PFSK-1 (cell line): ENCODE results near the gene MSI2.

ENCODE experiments used
- FOXP2 ChIP-seq: optimal IDR thresholded peaks from 2 replicates; pipeline ENCODE3; 2011; ENCODE audit warnings: borderline replicate concordance, control low read depth, inconsistent platforms; ENCODE audit not compliant: insufficient read depth; ENCODE audit errors: extremely low read length, extremely low read depth
- POLR2AphosphoS5 ChIP-seq: IDR thresholded peaks from 2 replicates; pipeline ENCODE4 v1.6.1; 2012; ENCODE audit warnings: low read depth, mild to moderate bottlenecking, control low read depth, low read length, moderate library complexity
- SIN3A ChIP-seq: IDR thresholded peaks from 2 replicates; pipeline ENCODE4 v1.6.1; 2012; ENCODE audit warnings: mild to moderate bottlenecking, low read length, moderate library complexity, borderline replicate concordance; ENCODE audit not compliant: insufficient read depth
- TAF1 ChIP-seq: IDR thresholded peaks from 2 replicates; pipeline ENCODE4 v1.6.1; 2012; ENCODE audit warnings: low read length, control low read depth, borderline replicate concordance; ENCODE audit not compliant: insufficient read depth
- TF ChIP-seq, protein P1 (sequence below), 2 experiments: IDR thresholded peaks; 2 replicates each; pipeline versions ENCODE4 v1.6.1 to v1.8.0; 2011 to 2012; ENCODE audit warnings: low read depth in 2 of 2, low read length in 2 of 2, control low read depth in 1 of 2, inconsistent platforms in 1 of 2, mild to moderate bottlenecking in 1 of 2, moderate library complexity in 1 of 2; ENCODE audit not compliant: insufficient read depth in 1 of 2

Gene MSI2

DNA sequence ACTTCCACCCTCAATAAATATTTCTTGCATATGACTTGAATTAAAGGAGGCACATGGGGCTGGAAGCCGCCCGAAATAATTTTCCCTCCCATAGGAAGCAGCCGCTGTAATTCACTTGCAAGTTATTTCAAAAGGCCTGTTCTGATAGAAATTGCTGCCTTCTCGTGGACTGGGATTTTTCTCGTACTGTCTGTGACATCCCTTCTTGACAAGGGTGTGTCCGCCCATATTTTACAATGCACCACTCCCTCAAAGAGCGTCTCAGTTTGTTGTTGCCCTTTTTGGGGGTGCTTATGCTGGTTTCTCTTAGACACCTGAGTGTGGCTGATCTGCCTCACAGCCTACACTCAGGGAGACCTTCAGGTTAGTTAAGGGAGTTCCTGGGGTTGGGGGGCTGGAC lies 160.0 kb downstream of the MSI2 start:
- no peak for TF ChIP-seq TAF1
- TF ChIP-seq, protein P1, sequence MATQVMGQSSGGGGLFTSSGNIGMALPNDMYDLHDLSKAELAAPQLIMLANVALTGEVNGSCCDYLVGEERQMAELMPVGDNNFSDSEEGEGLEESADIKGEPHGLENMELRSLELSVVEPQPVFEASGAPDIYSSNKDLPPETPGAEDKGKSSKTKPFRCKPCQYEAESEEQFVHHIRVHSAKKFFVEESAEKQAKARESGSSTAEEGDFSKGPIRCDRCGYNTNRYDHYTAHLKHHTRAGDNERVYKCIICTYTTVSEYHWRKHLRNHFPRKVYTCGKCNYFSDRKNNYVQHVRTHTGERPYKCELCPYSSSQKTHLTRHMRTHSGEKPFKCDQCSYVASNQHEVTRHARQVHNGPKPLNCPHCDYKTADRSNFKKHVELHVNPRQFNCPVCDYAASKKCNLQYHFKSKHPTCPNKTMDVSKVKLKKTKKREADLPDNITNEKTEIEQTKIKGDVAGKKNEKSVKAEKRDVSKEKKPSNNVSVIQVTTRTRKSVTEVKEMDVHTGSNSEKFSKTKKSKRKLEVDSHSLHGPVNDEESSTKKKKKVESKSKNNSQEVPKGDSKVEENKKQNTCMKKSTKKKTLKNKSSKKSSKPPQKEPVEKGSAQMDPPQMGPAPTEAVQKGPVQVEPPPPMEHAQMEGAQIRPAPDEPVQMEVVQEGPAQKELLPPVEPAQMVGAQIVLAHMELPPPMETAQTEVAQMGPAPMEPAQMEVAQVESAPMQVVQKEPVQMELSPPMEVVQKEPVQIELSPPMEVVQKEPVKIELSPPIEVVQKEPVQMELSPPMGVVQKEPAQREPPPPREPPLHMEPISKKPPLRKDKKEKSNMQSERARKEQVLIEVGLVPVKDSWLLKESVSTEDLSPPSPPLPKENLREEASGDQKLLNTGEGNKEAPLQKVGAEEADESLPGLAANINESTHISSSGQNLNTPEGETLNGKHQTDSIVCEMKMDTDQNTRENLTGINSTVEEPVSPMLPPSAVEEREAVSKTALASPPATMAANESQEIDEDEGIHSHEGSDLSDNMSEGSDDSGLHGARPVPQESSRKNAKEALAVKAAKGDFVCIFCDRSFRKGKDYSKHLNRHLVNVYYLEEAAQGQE (IDR thresholded peaks at IDR 0.05; ENCODE audit: insufficient read depth in 1 of 2, low read depth in 2 of 2, low read length in 2 of 2), result no peak
- TF ChIP-seq POLR2AphosphoS5, result no peak
- TF ChIP-seq FOXP2, result no peak
- no peak for TF ChIP-seq SIN3A

DNA sequence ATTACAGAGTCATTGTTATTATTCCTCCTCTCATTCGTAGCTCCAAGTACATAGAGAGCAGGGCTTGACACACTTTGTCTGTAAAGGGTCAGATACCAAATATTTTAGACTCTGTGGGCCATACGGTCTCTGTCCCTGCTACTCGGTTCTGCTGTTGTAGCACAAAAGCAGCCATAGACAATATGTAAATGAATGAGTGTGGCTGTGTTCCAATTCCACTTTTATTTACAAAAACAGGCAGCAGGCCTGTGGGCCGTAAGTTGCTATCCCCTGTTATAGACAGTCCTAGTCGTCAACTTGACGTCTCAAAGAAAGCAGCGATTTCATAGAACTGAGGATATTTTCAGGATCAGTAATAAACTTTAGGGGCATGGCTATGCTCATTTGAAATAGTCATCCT lies 161.6 kb downstream of the MSI2 start:
- TF ChIP-seq FOXP2 (no peak), TAF1 (no peak), SIN3A (no peak), POLR2AphosphoS5 (no peak)
- TF ChIP-seq, protein P1 (IDR thresholded peaks at IDR 0.05; ENCODE audit: insufficient read depth in 1 of 2, low read depth in 2 of 2, low read length in 2 of 2), result no peak

DNA sequence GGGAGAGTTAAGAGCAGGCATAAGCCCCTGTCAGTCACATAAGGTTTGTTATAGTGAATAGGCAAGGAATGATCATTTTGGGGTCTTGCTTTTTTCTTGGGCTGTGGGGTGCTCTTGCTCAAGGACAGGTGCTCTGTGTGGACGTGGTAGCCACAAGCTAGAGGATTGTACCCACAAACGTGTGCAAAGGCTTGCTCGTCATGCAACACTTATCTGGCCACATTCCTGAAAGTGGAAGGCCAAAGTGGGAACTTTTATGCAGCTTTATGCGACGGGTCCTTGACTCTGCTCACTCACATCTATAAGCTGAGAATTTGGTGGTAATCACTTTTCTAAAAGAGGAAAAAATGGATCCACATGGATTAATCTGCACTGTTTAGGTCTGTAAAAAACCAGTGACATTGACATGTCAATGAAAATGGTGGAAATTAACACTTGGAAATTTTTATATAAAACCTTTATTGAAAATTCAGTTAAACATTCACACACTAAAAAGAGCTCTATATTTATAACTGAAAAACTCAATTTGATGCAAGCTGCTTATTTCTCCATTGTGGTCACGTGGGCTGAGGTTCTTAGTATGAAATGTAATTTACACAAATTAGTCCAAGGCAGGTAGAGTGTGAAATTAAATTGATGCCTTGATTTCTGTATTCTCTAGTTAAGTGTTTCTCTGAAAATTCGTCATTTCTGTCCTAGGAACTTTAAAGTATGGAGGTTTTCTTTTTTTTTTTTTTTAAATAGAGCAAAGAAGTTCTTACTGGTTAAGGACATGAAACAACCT lies 162.3 kb downstream of the MSI2 start:
- TF ChIP-seq SIN3A, result no peak
- TF ChIP-seq, protein P1 (IDR thresholded peaks at IDR 0.05; ENCODE audit: insufficient read depth in 1 of 2, low read depth in 2 of 2, low read length in 2 of 2), result no peak
- no peak for TF ChIP-seq FOXP2
- TF ChIP-seq POLR2AphosphoS5, result no peak
- TF ChIP-seq TAF1, result no peak

- TF ChIP-seq, protein P1 (IDR thresholded peaks at IDR 0.05; ENCODE audit: insufficient read depth in 1 of 2, low read depth in 2 of 2, low read length in 2 of 2), result no peak
- TF ChIP-seq TAF1 (no peak), POLR2AphosphoS5 (no peak), FOXP2 (no peak), SIN3A (no peak)
Measured at GRCh38 chr17:57419940-57420550, 163.7 kb downstream of the MSI2 start.
